Measurements from ENCODE around the gene CTDSP2. TPM values are rescaled to one million over a fixed set of nuclear protein-coding genes. Genes with fewer than 3 reads are reported as not detected.

The CTDSP2 gene
- polyA plus RNA-seq, 2 of the 4 experiments (the other 2 are of a cell fraction), result 31.3 to 87.7 TPM

GRCh38 chr12:57865084-57865751 is 18.7 kb upstream of the CTDSP2 start (continued):
- TF ChIP-seq EP300 (IDR thresholded peaks at IDR 0.05) (no peak), SREBF2 (IDR thresholded peaks at IDR 0.05) (no peak), ELK1 (IDR thresholded peaks at IDR 0.05; ENCODE audit: low read depth, low read length) (no peak), RNF2 (IDR thresholded peaks at IDR 0.05; ENCODE audit: borderline replicate concordance, low read depth) (0 out of 2 replicates have a peak, but pooled peaks have one; percentile 50), REST (IDR thresholded peaks at IDR 0.05) (no peak), TP53 (CRISPR knock-in tag; IDR thresholded peaks at IDR 0.05) (0 out of 2 replicates have a peak, but pooled peaks have one; percentile 29), MAX (IDR thresholded peaks at IDR 0.05) (no peak; the same call in 1 of the 2 replicates), FOSL2 (IDR thresholded peaks at IDR 0.05) (no peak), FOSL2 (CRISPR knock-in tag; IDR thresholded peaks at IDR 0.05) (peak; percentile 34; the same call in 1 of the 2 replicates), KDM5A (IDR thresholded peaks at IDR 0.05) (no peak), PHF8 (IDR thresholded peaks at IDR 0.05; ENCODE audit: borderline replicate concordance, low read depth) (peak; percentile 89; the same call in 1 of the 2 replicates), BCL3 (IDR thresholded peaks at IDR 0.05) (peak; percentile 67; the same call in 2 of the 3 replicates), HDAC2 (IDR thresholded peaks at IDR 0.05) (no peak), MYC (IDR thresholded peaks at IDR 0.05; ENCODE audit: borderline replicate concordance, low read length) (no peak), JUN (IDR thresholded peaks at IDR 0.05) (peak; percentile 88 to 90), NPAS2 (CRISPR knock-in tag; IDR thresholded peaks at IDR 0.05; ENCODE audit: borderline replicate concordance) (no peak), CHD4 (IDR thresholded peaks at IDR 0.05; ENCODE audit: borderline replicate concordance) (no peak), PBX3 (IDR thresholded peaks at IDR 0.05) (no peak), CBX8 (IDR thresholded peaks at IDR 0.05) (no peak), CTCF (IDR thresholded peaks at IDR 0.05) (no peak), RAD21 (conservative IDR thresholded peaks at IDR 0.05 in 1 of 2, IDR thresholded peaks at IDR 0.05 in 1 of 2) (peak; percentile 17 to 42; a peak in 4 of 5 replicates), CHD2 (IDR thresholded peaks at IDR 0.05; ENCODE audit: low read length, partially characterized antibody) (no peak), ATOH8 (CRISPR knock-in tag; IDR thresholded peaks at IDR 0.05; ENCODE audit: low read depth) (no peak), HOXB13 (CRISPR knock-in tag; IDR thresholded peaks at IDR 0.05; ENCODE audit: low read depth) (no peak), CEBPB (IDR thresholded peaks at IDR 0.05) (peak; percentile 92 to 93), HOXA7 (CRISPR knock-in tag; IDR thresholded peaks at IDR 0.05) (no peak), NFE2L2 (conservative IDR thresholded peaks at IDR 0.05; ENCODE audit: low read length) (no peak), FOSB (CRISPR knock-in tag; IDR thresholded peaks at IDR 0.05) (no peak), TFCP2L1 (CRISPR knock-in tag; IDR thresholded peaks at IDR 0.05) (no peak)
